Pancreas (tissue), 10 donors: ENCODE measurements around the gene GRAMD4. TPM values are rescaled to one million over a fixed set of nuclear protein-coding genes. Genes with fewer than 3 reads are reported as not detected.
"Not testable (repeated sequence)": the region's sequence is repeated elsewhere in the genome, so short reads cannot be mapped to it uniquely, and the experiment has no call there.

ENCODE experiments used
- ATAC-seq, 4 donors: fragments of 200-7000 bp; cut with Tn5 transposase; one replicate each; pipeline versions ENCODE4 v1.8.0 to v1.9.1; 2020; ENCODE audit warnings: mild to moderate bottlenecking in 4 of 4, moderate library complexity in 4 of 4
- DNase-seq, 6 donors: peaks; one replicate each; pipeline ENCODE4 v3.0.0-alpha.2; 2020
- FAIRE-seq: peaks from 2 replicates; lab custom pipeline; 2012; peaks lifted over from hg19 to GRCh38; lab: Jason Lieb, UNC
- H3K27ac ChIP-seq, 4 donors: fragments of 200-600 bp; sonication (generic); 1 replicate in 3 of 4; 2 replicates in 1 of 4; pipeline versions ENCODE4 v1.5.0 to v1.8.0; 2020
- H3K27me3 ChIP-seq, 4 donors: fragments of 200-600 bp; one replicate each; pipeline ENCODE4 v1.8.0; 2021
- H3K36me3 ChIP-seq, 3 donors: fragments of 200-600 bp; sonication (generic) in 1 of 3; one replicate each; pipeline versions ENCODE4 v1.5.0 to v1.8.0; 2020 to 2021
- H3K4me1 ChIP-seq, 3 donors: fragments of 200-600 bp; one replicate each; pipeline ENCODE4 v1.8.0; 2021
- H3K4me3 ChIP-seq, 4 donors: fragments of 200-600 bp; sonication (generic) in 2 of 4; one replicate each; pipeline versions ENCODE4 v1.5.0 to v1.8.0; 2020 to 2021
- H3K9me3 ChIP-seq, 4 donors: fragments of 200-600 bp; one replicate each; pipeline ENCODE4 v1.8.0; 2021
- WGBS, 2 donors: extraction: QIAGEN DNeasy Blood & Tissue Kit; methylation state at CpG; one replicate each; pipeline ENCODE4 v1.1.7; 2013; 5-methylcytosine and 5-hydroxymethylcytosine counted together
- intact Hi-C, 3 donors: fragments of 100-400 bp; cut with DNase I; formaldehyde crosslinking; loops; one replicate each; pipeline versions ENCODE4 v1.11.1 to v1.14.2; 2022
- polyA plus RNA-seq, 2 donors: library from polyadenylated mRNA; stranded (reverse); fragments of 200-250 nt; gene quantifications; one replicate each; pipeline ENCODE4 v1.2.3, GENCODE V29; 2013
- total RNA-seq, 6 donors: library from RNA; stranded (reverse); fragmentation: NEBNext Ultra II Directional in 4 of 6; extraction: Animal tissue kit (Norgen Biotek cat#: 25700) in 4 of 6; gene quantifications; one replicate each; pipeline versions ENCODE4 v1.2.1 to v1.2.4, GENCODE V29; 2021 to 2023
- TF ChIP-seq, protein P1 (sequence below), 4 donors: fragments of 200-600 bp; sonication (generic) in 3 of 4; IDR thresholded peaks; one replicate each; pipeline versions ENCODE4 v1.5.0 to v1.8.0; 2021; ENCODE audit warnings: antibody characterized with exemption in 4 of 4
- donor health status: healthy with polysubstance abuse.
- donor health status: DM: no; HTN: no; CAD: no; lungs with moderate emphysema.
- donor health status: DM: no; HTN: no; CAD: no.
- donor health status: control.
- donor health status: control.
- donor health status: Bipolar disorder and iron deficiency.
- donor health status: DM: yes; HTN: yes; CAD: no.
- donor health status: DM: no; HTN: no; CAD: no.
- donor health status: DM: no; HTN: no; CAD: no.
- donor health status: DM: yes; HTN: yes; CAD: no.

Gene GRAMD4
- total and polyA plus RNA-seq, 8 donors = 13.2 to 36.4 (median 21.9) TPM

DNA sequence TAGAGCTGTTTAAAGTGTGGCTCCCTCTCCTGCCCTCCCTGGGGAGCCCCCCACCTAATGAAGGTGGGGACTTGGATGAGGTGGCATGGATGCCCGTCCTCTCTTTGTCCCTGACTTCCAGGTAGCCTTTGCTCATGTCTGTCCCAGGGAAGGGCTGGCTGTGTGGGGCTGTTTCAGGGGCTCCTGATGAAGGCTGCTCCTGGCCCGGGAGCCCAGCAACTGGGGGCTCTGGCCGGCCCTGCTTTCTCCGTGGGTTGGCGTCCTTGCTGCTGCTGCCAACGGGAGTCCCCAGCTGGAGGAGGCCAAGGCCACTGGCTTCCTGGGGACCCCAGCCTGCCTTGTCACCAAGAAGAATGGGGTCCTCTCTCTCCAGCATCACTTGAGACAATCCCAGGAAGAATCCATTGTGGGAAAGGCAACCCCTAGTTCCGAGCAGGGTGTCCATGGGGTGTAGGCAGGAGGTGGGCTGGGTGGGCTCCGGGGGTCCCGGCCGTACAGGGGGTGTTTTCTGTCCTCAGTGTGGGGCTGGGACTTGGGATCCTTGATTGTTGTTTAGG is 13.2 kb downstream of the GRAMD4 start:
- no peaks in the 10 kb centered on the region for H3K27me3 ChIP-seq
- FAIRE-seq (no peak), DNase-seq (peak in 2 of 6 donors; percentile 12 to 59), ATAC-seq (no peak)
- no peaks in the 10 kb centered on the region for H3K4me1 ChIP-seq
- peak overlapping the region in 2 of 4 donors; percentile 38 to 54 for H3K27ac ChIP-seq
- H3K36me3 ChIP-seq = no peaks in the 10 kb centered on the region
- H3K4me3 ChIP-seq = no peak overlapping the region
- intact Hi-C loops = no loop called here
- TF ChIP-seq, protein P1, sequence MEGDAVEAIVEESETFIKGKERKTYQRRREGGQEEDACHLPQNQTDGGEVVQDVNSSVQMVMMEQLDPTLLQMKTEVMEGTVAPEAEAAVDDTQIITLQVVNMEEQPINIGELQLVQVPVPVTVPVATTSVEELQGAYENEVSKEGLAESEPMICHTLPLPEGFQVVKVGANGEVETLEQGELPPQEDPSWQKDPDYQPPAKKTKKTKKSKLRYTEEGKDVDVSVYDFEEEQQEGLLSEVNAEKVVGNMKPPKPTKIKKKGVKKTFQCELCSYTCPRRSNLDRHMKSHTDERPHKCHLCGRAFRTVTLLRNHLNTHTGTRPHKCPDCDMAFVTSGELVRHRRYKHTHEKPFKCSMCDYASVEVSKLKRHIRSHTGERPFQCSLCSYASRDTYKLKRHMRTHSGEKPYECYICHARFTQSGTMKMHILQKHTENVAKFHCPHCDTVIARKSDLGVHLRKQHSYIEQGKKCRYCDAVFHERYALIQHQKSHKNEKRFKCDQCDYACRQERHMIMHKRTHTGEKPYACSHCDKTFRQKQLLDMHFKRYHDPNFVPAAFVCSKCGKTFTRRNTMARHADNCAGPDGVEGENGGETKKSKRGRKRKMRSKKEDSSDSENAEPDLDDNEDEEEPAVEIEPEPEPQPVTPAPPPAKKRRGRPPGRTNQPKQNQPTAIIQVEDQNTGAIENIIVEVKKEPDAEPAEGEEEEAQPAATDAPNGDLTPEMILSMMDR (IDR thresholded peaks at IDR 0.05) = no peak
- no peaks in the 10 kb centered on the region for H3K9me3 ChIP-seq
- WGBS, 2 donors = 76 to 77% methylated on average over 10 of the region's 10 CpGs

DNA sequence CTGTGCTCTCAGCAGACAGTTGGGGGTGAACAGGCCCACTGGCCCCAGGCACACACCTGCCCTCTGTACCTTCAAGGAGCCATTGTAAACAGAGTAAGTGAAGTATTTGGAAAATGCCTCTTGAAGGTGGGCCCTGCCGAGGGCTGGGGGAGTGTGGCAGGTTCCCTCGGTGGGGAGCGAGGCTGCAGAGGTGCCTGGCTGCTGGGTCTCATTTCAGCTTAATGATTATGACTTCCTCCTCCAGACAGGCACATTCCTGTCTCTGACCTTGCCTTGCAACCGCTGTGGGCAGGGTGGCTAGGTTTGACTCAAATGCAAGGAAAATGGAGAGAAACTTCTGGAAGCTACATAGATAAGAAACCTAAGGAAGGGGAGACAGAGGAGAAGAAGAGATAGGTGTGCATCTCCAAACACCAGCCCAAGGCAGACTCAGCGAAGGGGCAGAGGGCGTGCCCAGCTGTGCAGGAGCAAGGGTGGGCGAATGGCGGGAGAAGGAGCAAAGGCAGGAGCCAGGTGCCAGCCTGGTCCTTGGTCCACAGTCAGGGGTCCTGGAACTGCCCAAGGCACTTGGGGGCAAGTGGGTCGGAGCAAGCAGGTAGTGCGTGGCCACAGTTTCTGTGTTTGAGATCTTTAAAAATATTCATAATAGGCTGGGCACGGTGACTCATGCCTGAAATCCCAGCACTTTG is 14.0 kb downstream of the GRAMD4 start:
- H3K36me3 ChIP-seq = no peaks in the 10 kb centered on the region
- ATAC-seq (peak; percentile 39 to 62 (median 50)), FAIRE-seq (no peak), DNase-seq (peak in 2 of 6 donors; percentile 26 to 31)
- no peak overlapping the region for H3K4me3 ChIP-seq
- TF ChIP-seq, protein P1 (IDR thresholded peaks at IDR 0.05) = no peak
- intact Hi-C loops = no loop called here
- H3K4me1 ChIP-seq = no peaks in the 10 kb centered on the region
- peak overlapping the region; percentile 35 to 73 (median 46) for H3K27ac ChIP-seq
- H3K9me3 ChIP-seq = no peaks in the 10 kb centered on the region
- no peaks in the 10 kb centered on the region for H3K27me3 ChIP-seq
- 83 to 85% methylated on average over 11 of the region's 11 CpGs for WGBS, 2 donors

DNA sequence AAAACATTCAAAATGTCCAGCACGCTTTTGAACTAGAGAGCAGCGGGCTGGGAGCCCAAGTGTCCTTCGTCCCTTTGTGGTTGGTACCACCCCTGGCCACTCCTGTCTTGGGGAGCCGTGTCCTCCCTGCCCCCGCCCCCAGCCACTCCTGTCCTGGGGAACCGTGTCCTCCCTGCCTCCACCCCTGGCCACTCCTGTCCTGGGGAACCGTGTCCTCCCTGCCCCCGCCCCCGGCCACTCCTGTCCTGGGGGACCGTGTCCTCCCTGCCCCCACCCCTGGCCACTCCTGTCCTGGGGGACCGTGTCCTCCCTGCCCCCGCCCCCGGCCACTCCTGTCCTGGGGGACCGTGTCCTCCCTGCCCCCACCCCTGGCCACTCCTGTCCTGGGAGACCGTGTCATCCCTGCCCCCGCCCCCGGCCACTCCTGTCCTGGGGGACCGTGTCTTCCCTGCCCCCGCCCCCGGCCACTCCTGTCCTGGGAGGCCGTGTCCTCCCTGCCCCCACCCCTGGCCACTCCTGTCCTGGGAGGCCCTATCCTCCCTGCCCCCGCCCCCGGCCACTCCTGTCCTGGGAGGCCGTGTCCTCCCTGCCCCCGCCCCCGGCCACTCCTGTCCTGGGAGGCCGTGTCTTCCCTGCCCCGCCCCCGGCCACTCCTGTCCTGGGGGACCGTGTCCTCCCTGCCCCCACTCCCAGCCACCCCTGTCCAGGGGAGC is 14.9 kb downstream of the GRAMD4 start:
- H3K27ac ChIP-seq = peak overlapping the region; percentile 33 to 73 (median 44)
- H3K27me3 ChIP-seq, ATAC-seq, H3K9me3 ChIP-seq, H3K4me1 ChIP-seq, H3K4me3 ChIP-seq, H3K36me3 ChIP-seq, intact Hi-C loops, FAIRE-seq: not testable (repeated sequence)
- WGBS, 2 donors = 43 to 57% methylated on average over 27 to 28 of the region's 30 CpGs
- DNase-seq = peak in 3 of 6 donors; percentile 62 to 76 (median 73)

DNA sequence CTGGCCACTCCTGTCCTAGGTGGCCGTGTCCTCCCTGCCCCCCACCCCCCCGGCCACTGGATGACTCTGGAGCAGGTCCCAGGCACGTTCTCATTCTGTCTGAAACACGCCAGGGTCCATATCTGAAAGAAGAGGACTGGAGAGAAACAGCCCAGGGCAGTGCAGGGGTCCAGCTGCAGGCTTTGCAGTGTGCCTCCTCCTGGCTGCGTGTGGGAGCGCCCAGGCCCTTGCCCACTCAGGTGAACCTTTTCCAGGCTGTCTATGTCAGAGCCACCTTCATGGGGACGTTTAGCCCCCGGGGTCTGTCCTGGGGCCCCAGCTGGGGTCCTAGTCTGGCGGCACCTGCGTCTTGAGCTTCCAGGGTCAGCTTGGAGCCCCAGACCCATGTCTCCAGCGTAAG is 15.6 kb downstream of the GRAMD4 start:
- intact Hi-C loops = no loop called here
- whole genome bisulfite sequencing, 2 donors = 75% methylated on average over 11 of the region's 11 CpGs
- TF ChIP-seq, protein P1 (IDR thresholded peaks at IDR 0.05) = no peak
- Histone ChIP-seq H3K36me3 (no peaks in the 10 kb centered on the region), H3K27me3 (no peaks in the 10 kb centered on the region), H3K4me3 (no peak overlapping the region), H3K4me1 (no peaks in the 10 kb centered on the region), H3K9me3 (no peaks in the 10 kb centered on the region), H3K27ac (no peak overlapping the region)
- FAIRE-seq (no peak), ATAC-seq (no peak), DNase-seq (peak in 2 of 6 donors; percentile 24 to 54)

DNA sequence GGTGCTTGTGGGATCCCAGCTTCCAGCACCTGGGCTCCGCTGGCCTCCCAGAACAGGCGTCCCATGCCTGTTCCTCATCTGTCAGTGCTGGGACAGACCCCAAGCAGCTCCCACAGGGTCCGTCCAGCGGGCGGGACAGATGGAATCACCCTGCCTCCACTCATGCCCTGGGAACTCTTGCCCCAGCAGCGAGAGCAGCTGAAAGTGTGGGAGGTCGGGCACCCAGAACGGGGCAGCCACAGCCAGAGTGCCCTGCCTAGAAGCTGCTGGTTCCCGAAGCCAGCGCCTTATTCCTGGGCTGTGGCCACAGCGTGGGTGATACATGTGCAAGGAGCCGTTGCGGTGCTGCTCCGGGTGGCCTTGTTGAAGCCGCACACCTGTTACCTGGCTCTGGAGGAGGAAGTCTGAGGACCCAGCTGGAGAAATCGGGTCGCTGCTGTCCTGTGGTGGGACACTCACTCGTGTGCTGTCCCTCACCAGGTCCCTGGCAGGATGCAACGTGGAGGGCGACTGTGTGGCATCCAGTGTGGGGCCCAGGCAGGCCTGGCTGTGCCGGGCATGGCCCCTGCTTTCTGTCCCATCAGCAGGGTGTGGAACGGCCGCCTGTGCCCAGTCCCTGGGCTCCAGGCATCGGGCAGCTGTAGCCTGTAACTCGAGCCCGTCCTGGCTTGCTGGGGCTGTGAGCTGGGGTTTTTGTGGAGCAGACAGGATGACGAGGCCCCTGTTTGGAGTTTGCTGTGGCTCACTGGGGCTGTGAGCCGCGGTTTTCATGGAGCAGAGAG is 16.2 kb downstream of the GRAMD4 start:
- H3K27ac ChIP-seq = no peak overlapping the region
- intact Hi-C loops = no loop called here
- no peak for FAIRE-seq
- no peak for ATAC-seq
- peak in 2 of 6 donors; percentile 25 to 66 for DNase-seq
- WGBS, 2 donors = 88 to 91% methylated on average over 29 of the region's 29 CpGs
- TF ChIP-seq, protein P1 (IDR thresholded peaks at IDR 0.05) = no peak
- no peaks in the 10 kb centered on the region for H3K36me3 ChIP-seq
- H3K4me1 ChIP-seq = no peaks in the 10 kb centered on the region
- H3K27me3 ChIP-seq = no peaks in the 10 kb centered on the region
- H3K4me3 ChIP-seq = no peak overlapping the region
- no peaks in the 10 kb centered on the region for H3K9me3 ChIP-seq
